Astrocyte (in vitro differentiated cells and primary cell): Measurements from ENCODE around the gene PROB1.

Experiments
- CTCF ChIP-seq: IDR thresholded peaks from 2 replicates; pipeline ENCODE4 v1.5.1; 2011; ENCODE audit warnings: low read depth, mild to moderate bottlenecking, inconsistent platforms, low read length, moderate library complexity; ENCODE audit not compliant: insufficient read depth
- EZH2 ChIP-seq: IDR thresholded peaks from 2 replicates; pipeline ENCODE4 v1.6.1; 2012; ENCODE audit warnings: mild to moderate bottlenecking, low read length, inconsistent platforms; ENCODE audit not compliant: insufficient read depth

- TF ChIP-seq CTCF (no peak), EZH2 (no peak)
These were observed 26.3 kb downstream of the PROB1 start for GRCh38 chr5:139368613-139369012.
